ENCODE data around the gene TTYH3. TPM values are rescaled to one million over a fixed set of nuclear protein-coding genes. Genes with fewer than 3 reads are reported as not detected.

The TTYH3 gene
- total and polyA plus RNA-seq, 2 of the 13 experiments (the other 11 are each of a cell fraction or from before 2014, with no cell fraction given), result 26.3 to 50.0 TPM

GRCh38 chr7:2641406-2642393, 9.9 kb downstream of the TTYH3 start (continued):
- TF ChIP-seq ZNF382 (CRISPR knock-in tag; IDR thresholded peaks at IDR 0.05; ENCODE audit: borderline replicate concordance) (no peak), ZNF710 (CRISPR knock-in tag; IDR thresholded peaks at IDR 0.05; ENCODE audit: borderline replicate concordance) (0 out of 2 replicates have a peak, but pooled peaks have one; percentile 28), RXRA (CRISPR knock-in tag; IDR thresholded peaks at IDR 0.05) (peak; percentile 66), ZNF614 (CRISPR knock-in tag; IDR thresholded peaks at IDR 0.05; ENCODE audit: borderline replicate concordance) (peak; percentile 66; the same call in 1 of the 2 replicates), ZBTB7A (CRISPR knock-in tag; IDR thresholded peaks at IDR 0.05) (no peak), ZBTB37 (CRISPR knock-in tag; IDR thresholded peaks at IDR 0.05) (0 out of 2 replicates have a peak, but pooled peaks have one; percentile 62), ZNF34 (CRISPR knock-in tag; IDR thresholded peaks at IDR 0.05; ENCODE audit: borderline replicate concordance) (no peak), ZNF503 (CRISPR knock-in tag; IDR thresholded peaks at IDR 0.05) (no peak; the same call in 1 of the 2 replicates), ZNF615 (CRISPR knock-in tag; IDR thresholded peaks at IDR 0.05; ENCODE audit: borderline replicate concordance) (no peak), KLF12 (CRISPR knock-in tag; IDR thresholded peaks at IDR 0.05; ENCODE audit: borderline replicate concordance) (no peak), NR0B2 (CRISPR knock-in tag; IDR thresholded peaks at IDR 0.05) (no peak), FOXJ3 (CRISPR knock-in tag; IDR thresholded peaks at IDR 0.05; ENCODE audit: borderline replicate concordance) (no peak), ZNF709 (CRISPR knock-in tag; IDR thresholded peaks at IDR 0.05) (no peak), ZNF335 (CRISPR knock-in tag; IDR thresholded peaks at IDR 0.05) (no peak), ZNF564 (CRISPR knock-in tag; IDR thresholded peaks at IDR 0.05) (no peak), PITX1 (CRISPR knock-in tag; IDR thresholded peaks at IDR 0.05) (no peak), PRPF4 (IDR thresholded peaks at IDR 0.05; ENCODE audit: low read depth, low read length, poor library complexity, severe bottlenecking) (no peak), GABPA (IDR thresholded peaks at IDR 0.05; ENCODE audit: low read depth, low read length) (no peak), GABPA (CRISPR knock-in tag; IDR thresholded peaks at IDR 0.05; ENCODE audit: low read depth) (no peak), SNAPC2 (CRISPR knock-in tag; IDR thresholded peaks at IDR 0.05) (no peak), PHF20 (CRISPR knock-in tag; IDR thresholded peaks at IDR 0.05) (no peak), EED (CRISPR knock-in tag; IDR thresholded peaks at IDR 0.05) (no peak), MATR3 (CRISPR knock-in tag; IDR thresholded peaks at IDR 0.05) (no peak), PAWR (CRISPR knock-in tag; IDR thresholded peaks at IDR 0.05; ENCODE audit: borderline replicate concordance) (no peak)

All from HepG2 (cell line).